Activated CD4-positive, alpha-beta T cell treated with anti-CD3 and anti-CD28 coated beads, Interleukin-2, Interleukin-6, amounts not matched to agents 100 ng/mL and 50 ng/mL, durations not matched to agents 16 hours and 8 hours (primary cell): ENCODE results near the gene ARHGEF9.
"Not testable (repeated sequence)": the region's sequence is repeated elsewhere in the genome, so short reads cannot be mapped to it uniquely, and the experiment has no call there.

Experiments
- DNase-seq: peaks from one replicate; pipeline ENCODE4 v3.0.0-alpha.2; 2020

The ARHGEF9 gene

GRCh38 chrX:63784902-63785707 lies at the start of gene ARHGEF9:
ARHGEF9 (minus strand) TSS chrX:63785214; CDS start chrX:63785145, 69 bp downstream.
- DNase-seq = no peak

GRCh38 chrX:63825446-63825845 lies 40.4 kb upstream of the ARHGEF9 start:
- DNase-seq = not testable (repeated sequence)

GRCh38 chrX:63818156-63818555 lies 33.1 kb upstream of the ARHGEF9 start:
- DNase-seq = no peak

- no peak for DNase-seq
Observed at GRCh38 chrX:63817696-63818095, 32.7 kb upstream of the ARHGEF9 start.

- DNase-seq = no peak
Observed at GRCh38 chrX:63812823-63813222, 27.8 kb upstream of the ARHGEF9 start.

GRCh38 chrX:63810746-63811145 lies 25.7 kb upstream of the ARHGEF9 start:
- no peak for DNase-seq

- DNase-seq = no peak
Observed at GRCh38 chrX:63809173-63809572, 24.2 kb upstream of the ARHGEF9 start.

GRCh38 chrX:63795406-63795805 lies 10.4 kb upstream of the ARHGEF9 start:
- DNase-seq = not testable (repeated sequence)

- DNase-seq = no peak
Observed at GRCh38 chrX:63785708-63786040, 660 bp upstream of the ARHGEF9 start.

GRCh38 chrX:63784346-63784901 lies 590 bp downstream of the ARHGEF9 start:
- DNase-seq = no peak

GRCh38 chrX:63782515-63782914 lies 2.5 kb downstream of the ARHGEF9 start:
- no peak for DNase-seq

GRCh38 chrX:63768760-63769159 lies 16.3 kb downstream of the ARHGEF9 start:
- no peak for DNase-seq

- DNase-seq = no peak
Observed at GRCh38 chrX:63765712-63766111, 19.3 kb downstream of the ARHGEF9 start.

- no peak for DNase-seq
Observed at GRCh38 chrX:63764946-63765345, 20.1 kb downstream of the ARHGEF9 start.

GRCh38 chrX:63761639-63762038 lies 23.4 kb downstream of the ARHGEF9 start:
- DNase-seq = no peak

- DNase-seq = no peak
Observed at GRCh38 chrX:63758011-63758410, 27.0 kb downstream of the ARHGEF9 start.

- DNase-seq = peak; percentile 51
Observed at GRCh38 chrX:63755892-63756291, 29.1 kb downstream of the ARHGEF9 start.

- peak; percentile 91 for DNase-seq
Observed at GRCh38 chrX:63754860-63755579, 30.0 kb downstream of the ARHGEF9 start.

- peak; percentile 42 for DNase-seq
Observed at GRCh38 chrX:63754136-63754859, 30.7 kb downstream of the ARHGEF9 start.

GRCh38 chrX:63751481-63751880 lies 33.5 kb downstream of the ARHGEF9 start:
- no peak for DNase-seq

- no peak for DNase-seq
Observed at GRCh38 chrX:63750811-63751210, 34.2 kb downstream of the ARHGEF9 start.

GRCh38 chrX:63747331-63747730 lies 37.7 kb downstream of the ARHGEF9 start:
- no peak for DNase-seq

- DNase-seq = no peak
Observed at GRCh38 chrX:63746715-63747114, 38.3 kb downstream of the ARHGEF9 start.
